CD4-positive, alpha-beta T cell treated with Interleukin-10 for 1 hour (primary cell): ENCODE measurements around the gene IVD.

Experiments used
- DNase-seq: peaks from one replicate; pipeline ENCODE4 v3.0.0-alpha.2; 2020

IVD gene

DNA sequence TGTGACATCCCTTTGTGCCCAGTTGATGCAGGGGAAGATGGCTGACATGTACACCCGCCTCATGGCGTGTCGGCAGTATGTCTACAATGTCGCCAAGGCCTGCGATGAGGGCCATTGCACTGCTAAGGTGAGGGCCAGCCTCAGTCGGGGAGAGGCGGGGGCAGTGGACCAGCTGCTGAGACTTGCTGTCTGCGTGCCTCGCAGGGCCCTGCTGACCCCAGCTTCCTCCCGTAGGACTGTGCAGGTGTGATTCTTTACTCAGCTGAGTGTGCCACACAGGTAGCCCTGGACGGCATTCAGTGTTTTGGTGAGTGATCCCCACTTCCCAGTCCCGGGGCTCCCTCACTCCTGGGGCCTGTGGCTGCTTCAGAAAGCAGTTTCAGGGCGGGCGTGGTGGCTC, 10.5 kb downstream of the IVD start:
- no peak for DNase-seq

DNA sequence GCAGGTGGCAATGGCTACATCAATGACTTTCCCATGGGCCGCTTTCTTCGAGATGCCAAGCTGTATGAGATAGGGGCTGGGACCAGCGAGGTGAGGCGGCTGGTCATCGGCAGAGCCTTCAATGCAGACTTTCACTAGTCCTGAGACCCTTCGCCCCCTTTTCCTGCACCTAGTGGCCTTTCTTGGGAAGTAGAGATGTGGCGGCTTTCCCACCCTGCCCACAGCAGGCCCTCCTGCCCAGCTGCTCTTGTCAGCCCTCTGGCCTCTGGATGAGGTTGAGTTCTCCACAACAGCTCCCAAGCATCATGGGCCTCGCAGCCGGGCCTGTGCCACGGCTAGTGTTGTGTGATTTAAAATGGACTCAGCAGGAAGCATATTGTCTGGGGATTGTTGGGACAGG, 12.5 kb downstream of the IVD start:
- no peak for DNase-seq

DNA sequence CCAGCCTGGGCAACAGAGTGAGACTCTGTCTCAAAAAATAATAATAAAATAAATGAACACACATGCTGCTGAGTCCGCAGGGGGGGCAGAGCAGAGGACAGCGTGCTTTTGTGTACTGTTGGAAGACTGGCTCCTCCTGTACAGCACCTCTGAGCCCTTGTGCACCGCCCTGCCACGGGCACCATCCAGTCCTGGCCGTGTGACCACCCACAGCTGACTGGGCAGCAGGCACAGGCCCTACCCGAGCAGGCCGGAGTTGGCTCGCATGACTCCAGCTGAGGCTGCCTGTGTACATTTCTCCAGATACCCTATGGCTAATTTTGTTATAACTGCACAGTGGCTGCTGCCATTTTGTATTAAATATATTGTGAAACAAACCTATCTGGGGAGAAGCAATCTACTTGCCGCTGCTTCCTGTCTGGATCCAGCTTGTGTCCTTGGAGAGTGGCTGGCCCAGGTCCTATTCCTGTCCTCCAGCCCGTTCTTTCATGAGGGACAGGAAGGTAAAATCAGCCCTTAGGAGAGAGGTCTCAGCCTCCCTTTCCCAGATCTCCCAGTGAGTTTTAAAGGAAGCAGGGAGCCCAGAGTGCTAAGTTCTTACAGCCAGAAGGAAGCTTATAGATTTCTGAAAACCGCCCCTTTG, 14.6 kb downstream of the IVD start:
- DNase-seq = no peak

DNA sequence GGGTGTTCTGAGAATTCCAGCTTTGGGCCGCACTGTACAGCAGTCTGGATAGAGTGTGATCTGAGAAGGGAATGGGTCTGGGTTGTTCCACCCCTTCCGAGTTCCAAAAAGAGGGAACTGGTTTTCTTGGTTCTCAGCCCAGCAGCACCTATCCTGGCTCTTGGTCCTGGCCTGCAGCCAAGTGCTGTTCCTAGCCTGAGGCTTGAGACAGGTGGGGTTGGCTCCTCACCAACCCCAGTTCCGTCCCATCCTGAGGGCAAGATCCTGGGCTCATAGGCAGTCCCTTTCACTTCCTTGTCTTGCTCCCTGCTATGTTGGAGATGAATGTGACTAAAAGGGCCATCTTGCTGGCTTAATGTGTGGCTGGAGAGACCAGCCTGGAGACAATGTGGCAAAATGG, 15.2 kb downstream of the IVD start:
- no peak for DNase-seq

DNA sequence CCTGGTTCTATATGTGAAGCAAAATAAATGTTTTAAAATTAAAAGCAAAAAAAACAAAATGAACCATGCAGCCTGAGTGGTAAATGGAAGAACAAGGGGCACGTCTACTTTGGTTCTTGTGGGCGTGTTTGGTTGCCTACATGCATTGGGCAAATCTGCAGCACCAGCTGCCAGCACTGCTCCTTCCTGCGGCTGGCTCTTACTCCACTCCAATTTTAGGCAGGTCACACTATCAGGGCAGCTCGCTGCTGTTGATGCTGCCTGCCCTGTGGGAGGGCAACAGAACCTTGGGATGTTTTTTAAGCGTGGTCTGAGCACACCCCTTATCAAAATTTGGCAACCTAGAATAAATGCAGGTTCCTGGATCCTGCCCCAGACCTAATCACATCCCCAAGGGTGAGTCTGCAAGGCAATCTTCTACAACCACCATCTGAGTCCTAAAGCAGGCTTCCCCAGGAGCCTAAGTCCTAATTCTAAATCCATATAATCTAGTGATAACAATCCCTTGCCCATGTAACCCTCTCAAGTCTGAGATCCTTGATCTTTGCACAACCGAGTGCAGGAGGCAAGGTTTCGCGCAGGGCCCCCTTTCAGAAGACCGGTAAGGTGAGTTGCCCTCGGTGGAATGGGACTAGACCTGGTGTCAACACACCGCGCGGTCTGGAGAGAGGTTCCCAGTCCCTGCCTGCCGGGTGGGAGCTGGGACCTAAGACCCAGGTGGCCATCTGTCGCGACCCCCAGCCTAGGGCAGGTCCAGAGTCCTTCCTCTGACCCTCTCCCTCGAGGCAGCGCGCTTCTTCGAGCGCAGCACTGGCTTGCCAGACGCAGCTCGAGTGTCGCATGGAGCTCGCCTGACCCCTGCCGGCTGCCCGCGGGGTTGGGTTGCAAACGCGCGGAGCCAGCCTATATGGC, 15.9 kb downstream of the IVD start:
- peak; percentile 80 for DNase-seq

DNA sequence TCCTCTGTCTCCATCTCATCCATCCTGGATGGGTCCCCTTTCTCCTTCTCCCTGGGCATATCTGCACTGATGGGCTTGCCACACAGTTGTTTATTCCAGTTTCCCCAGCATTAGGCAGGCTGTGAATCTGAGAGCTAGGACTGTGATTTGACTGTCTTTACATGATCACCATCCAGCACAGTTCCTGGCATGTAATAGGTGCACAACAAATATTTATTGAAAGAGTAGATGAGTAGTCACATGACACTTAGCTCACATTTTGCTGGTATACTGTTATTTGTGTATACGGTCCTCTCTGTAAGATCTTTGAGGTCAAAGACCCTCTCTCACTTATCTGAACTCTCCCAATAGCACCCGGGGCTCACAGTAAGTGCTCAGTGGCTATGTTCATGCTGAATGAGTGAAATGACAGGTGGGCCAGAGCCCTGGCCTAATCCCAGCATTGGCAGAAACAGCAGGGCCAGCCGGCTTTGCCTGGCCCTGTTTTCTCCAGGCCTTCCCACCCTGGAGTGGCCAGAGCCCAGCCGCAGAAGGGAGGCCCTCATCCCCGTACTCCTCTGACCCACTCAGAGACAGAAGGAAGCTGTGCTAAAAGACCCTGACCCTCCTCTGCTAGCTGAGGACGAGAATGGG, 19.0 kb downstream of the IVD start:
- DNase-seq = no peak

DNA sequence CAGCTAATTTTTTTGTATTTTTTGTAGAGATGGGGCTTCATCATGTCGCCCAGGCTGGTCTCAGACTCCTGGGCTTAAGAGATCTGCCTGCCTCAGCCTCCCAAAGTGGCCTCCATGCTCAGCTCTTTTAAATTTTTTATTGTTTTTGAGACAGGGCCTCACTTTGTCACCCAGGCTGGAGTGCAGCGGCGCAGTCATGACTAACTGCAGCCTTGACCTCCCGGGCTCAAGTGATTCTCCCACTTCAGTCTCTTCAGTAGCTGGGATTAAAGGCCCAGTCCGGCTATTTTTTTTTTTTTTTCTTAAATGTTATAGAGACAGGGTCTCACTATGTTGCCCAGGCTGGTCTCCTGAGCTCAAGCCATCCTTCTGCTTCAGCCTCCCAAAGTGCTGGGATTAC, 20.1 kb downstream of the IVD start:
- no peak for DNase-seq

DNA sequence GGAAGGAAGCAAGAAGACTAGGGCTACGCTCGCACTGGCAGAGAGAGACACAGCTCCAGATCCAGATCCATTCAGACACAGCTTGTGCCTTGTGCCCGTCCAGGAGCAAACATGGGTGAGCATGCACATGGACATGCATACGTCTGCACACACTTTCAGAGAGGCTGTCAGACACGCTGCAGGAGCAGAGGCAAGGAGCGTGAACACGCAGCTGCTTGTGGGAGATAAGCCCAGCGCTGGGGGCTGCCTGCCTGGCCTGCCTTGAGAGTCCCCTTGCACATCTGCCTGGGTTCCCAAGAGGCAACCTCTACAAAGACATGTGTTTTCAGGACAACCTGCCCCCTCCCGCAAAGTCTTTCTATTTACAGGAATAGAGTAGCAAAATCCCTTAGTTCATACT, 21.6 kb downstream of the IVD start:
- no peak for DNase-seq

DNA sequence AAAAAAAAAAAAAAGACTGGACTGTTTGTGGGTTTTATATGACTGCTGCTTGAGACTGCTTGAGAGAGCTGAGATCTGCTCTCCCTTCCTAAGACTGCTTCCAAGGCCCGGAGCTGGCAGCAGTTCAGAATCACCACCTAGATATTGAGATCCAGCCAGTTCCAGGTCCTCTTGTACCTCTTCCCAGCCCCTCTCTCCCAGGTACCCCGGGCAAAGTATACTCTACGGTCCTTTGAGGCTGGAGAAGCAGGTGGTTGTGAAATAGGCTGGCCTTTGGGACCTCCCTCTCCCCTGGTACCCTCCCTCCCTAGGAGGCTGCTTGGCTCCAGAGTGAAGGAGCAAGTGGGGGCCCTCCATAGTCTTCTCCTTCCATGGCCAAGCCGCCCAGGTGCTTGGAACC, 22.6 kb downstream of the IVD start:
- no peak for DNase-seq

DNA sequence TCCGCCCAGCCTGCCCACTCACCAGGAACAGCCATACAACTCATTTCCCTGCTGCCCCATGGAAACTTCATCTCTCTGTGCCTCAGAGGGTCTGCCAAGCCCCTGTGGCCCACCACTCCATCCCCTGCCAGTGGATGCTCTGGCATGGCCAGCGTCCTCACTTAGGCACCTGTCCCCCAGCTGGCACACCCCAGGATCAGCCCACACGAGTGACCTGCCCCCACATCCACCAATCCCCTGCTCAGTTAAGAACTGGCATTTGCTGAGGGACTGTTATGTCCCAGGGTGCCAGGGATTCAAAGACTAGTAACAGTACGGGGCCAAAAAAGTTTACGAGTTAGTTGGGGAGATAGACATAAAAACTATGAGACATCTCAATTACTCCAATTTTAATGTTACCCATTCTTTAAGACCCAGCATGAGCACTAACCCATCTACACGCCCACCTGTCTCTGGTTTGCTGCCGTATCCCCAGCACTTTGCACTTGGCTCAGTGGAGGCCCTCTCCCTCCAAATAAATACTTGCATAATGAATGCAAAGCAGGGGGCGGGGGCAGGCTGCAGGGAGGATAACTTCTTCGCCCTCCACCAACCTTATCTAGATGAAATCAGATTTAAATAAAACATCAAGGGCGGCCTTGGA, 23.6 kb downstream of the IVD start:
- no peak for DNase-seq

DNA sequence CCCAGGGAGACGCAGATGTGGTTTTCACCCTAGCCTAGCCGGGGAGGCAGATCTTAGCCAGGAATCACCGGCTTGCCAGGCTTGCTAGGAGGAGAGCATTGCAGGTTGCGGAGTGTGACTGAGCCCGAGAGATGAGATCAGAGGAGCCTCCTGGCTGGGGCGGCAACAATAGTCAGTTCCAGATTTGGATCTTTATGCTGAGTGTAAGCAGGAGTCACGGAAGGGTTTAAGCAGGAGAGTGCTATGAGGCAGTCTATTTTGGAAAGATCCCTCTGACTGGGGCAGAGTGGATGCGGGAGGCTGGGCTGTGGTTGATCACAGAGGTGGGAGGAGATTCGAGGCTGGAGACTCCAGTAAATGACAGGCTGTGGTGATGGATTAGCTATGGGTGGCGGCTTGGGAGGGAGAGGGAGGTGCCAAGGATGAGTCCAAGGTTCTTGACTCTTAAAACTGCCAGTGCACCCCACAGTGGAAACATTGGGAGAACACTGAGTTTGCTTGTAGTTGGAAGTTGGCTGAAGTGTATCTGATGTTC, 24.7 kb downstream of the IVD start:
- no peak for DNase-seq

DNA sequence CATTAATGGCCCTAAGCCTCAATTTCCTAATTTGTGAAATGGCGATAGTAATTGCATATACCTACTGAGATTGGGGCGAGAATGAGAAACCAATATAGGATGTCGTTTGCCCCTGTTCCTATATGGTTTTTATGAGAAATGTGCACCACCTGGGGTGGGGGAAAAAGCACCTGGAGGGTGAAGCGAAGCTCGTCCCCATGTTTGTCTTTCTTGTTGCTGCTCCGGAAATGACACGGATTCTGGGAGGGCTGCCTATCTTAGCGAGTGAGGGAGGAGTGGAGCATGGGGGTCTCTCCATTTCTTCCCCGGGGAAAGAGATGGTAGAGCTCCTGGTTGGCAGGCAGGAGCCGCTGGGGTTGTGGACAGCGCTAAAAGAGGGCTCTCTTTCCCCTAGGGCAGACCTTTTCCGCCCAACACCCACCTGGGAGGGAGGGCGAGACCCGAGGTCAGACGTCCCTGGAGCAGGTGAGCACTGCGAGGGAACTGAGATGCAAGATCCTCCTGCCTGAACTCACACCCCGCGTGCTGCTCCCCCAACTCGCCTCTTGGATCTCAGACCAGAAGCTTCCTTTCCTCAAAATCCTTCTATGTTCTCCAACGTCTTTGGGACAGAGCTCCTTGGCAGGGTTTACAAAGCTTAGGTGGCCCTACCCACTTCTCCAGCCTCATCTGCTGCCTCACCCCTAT, 29.6 kb downstream of the IVD start:
- no peak for DNase-seq

DNA sequence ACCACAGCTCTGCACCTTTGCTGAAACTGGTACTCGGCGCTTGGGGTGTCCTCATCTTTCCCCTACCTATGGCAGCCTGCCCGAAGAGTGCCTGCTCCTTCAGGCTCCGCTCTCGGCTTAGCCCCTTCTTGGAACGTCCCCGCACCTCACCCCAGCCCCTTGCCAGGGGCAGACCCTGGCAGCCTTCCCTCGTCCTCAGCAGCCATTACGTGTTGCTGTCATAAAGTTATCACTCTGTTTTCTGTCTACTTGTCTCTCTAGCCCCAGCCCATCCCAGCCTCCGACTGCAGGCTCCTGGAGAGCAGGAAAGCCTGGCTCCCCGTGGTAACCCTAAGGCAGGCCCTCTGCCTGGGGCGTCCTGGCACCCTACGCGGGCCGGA, 30.1 kb downstream of the IVD start:
- DNase-seq = no peak

DNA sequence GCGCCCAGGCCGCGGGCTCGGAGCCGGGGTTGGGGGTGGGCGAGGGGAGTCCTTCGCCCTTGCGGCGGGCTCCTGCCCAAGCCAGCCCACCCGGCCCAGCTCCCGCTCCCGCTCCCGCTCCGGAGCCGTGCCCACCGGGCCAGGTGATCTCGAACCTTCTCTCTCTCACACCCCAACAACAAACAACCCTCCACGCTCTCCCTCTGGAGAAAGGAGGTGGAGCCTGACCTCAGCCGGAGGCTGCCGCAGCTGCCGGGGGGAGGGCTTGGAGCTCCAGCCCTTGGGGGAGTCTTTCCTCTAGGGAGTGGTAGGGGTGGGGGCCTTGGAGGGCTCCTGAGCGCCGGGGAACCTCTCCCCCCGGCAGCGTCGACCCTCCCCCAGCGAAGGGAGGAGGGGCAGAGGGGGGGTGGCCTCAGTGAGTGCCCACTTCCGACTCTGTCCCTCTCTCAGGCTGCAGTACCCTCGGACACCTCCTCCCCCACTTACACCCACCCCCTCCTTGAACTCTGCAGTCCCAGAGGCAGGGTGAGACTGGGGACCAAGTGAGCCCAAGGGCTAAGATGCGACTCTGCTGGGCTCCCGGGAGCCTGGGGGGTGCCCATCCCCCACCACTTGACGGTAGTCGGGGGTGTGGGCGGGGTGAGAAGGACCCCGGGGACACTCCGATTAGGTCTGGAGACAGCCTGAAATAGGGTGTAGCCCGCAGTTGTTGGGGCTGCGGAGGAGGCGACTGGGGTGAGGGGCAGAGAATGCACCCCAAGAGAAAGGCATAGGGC, 30.7 kb downstream of the IVD start:
- no peak for DNase-seq

DNA sequence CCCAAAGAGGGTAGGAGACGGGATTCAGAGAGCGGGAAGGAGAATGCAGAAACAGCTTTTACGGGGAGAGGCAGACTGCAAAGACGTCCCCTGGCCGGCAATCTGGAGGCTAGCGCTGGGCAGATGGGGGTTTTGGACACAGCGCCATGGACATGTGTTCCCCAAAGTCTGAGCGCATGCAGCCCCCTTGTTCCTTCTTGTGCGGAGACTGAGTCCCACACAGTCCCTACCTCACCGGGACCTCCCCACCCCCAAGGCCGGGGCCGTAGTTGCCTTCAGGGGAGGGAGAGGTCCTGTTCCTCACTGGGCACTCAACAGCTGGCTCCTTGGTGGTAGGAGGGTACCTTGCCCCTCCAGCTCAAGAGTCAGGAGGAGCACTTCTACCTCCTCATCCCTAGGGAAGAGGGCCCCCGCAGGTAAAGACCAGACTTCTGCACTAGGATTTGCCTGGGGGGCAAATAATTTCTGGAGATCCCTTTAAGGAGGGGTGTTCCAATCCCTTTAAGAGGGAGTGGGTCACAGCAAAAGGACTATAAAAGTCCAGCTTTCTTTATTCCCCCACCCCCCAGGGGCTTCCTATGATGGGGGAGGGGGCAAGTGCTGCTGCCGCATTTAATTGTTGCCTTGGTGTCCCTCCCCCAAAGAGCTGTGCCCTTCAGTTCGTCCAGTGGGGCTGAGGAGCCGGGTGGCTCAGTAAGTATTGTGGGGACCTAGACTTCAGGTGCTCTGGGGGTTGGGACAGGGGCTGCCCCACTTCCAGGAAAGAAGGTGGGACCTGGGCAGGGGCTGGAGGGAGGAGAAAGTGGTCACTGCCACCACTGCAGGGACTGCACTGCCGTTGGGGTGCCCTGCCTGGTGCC, 31.5 kb downstream of the IVD start:
- DNase-seq = no peak

DNA sequence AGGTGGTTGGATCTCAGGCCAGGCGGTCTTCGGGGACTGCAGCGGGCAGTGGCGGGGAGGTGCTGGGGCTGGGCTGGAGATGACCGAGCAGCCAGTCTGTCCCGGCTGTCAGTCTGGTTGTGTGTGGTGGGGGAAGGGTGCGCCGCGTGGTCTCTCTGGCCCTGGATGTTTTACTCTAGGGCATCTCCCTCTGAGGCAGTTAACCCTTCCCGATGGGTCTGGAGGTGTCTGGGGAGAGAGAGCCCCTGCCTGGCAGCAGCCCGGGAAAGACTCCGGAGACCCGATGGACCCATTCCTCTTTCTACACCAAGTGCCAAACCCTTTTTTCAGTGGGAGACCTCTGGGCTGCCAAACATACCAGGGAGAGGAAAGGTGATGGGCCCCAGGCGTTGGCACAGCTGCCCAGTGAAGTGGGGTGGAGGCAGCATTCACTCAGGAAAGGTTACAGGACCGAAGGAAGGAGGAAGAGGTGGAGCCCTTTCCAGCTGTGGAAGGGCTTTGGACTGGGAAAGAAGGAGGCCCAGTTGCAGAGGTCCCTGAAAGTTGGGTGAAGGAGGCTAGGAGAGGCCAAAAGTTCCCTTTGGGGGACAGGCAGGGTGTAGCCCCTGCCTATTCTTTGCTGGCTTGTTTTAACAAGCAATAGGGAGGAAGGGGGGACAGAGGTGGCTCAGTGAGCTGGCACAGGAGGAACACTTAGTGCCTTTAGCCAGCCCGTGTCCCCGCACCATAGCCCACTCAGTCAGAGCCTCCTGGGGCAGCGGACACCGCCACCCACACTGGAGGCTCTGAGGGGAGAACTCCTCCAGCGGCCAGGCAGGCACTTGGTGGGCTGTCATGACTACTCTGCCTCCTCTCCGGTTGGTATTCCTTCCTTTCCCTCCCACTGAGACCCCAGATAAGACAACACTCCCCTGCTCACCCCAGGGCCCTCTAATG, 32.4 kb downstream of the IVD start:
- DNase-seq = no peak

DNA sequence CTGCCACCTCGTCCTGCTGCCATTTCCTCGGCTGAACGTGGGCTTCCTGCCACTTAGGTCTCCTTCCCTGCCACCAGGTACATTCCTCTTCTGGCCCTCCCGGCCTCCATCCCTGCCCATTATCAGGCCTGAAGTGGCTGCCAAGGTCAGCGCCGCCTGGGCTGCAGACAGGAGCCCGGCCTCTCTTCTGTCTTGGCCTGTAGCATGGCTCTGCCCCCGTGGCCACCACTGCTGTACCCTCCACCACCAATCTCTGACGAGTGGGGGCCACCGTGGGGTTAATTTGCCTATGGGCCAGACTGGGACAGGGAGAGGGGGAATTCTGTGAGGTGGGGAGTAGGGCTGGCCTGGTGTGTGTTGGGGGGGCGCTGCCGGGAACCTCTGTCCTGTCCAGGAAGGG, 33.1 kb downstream of the IVD start:
- DNase-seq = no peak

DNA sequence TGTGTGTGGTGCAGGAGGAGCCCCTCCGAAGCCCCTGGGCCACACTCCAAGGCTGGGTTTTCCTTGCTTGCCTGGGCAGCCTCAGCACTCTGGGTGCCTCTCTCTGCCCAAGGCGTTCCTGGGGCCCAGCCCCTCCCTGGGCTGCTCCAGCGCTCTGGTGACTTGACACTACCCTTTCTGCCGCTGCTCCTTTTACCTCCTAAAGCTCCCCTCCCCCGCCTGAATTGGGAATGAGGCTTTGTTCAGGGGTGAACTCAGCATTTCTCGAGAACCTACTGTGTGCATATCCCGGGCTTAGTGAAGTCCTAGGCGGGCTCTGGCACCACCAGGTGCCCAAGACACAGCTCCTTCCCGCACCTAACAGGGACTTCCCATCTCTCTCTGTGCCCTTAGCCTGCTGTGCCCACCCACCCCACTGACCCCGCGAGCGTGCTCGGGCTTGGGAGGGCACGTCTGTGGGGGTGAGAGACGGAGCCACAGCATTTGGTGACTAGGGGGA, 33.9 kb downstream of the IVD start:
- no peak for DNase-seq

DNA sequence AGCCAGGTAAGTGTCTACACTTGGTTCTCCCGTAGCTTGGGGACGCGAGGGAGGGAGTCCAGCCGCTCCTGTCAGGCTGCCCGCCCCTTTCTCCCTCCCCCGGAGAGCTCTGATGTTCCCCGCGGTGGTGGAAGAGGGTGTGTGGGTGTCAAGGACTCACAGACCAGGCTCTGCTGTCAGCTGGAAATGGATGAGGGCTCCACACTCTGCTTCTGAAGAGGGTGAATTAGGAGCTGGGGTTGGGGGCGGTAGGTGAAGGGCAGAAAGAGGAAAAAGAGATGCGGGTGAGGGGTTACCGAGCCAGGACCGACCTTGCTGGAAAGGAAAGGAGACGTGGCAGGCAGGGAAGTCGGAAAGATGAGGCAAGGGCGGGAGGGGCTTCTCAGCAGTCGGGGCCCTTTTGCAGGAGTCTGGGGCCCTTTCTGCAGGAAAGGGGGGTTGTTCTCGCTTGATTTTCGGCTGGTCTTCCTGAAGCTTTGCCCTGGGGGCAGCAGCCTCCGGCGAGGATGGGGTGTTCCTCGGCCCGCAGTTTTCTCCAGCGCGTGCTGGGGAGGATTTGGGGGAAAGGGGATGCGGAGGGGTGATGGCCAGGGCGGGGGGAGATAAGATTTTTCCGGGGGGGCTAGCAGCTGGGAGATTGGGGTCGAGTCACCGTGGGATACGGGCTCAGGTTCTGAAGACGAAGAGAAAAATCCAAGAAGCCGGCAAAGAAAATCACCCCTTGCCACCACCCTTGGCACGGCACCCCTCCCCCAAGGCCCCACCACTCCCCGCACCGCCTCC, 34.6 kb downstream of the IVD start:
- DNase-seq = no peak
